Activated B cell treated with CpG ODN at 0.5 μM for 24 hours (primary cell): ENCODE measurements around the gene POLR1G. TPM values are rescaled to one million over a fixed set of nuclear protein-coding genes. Genes with fewer than 3 reads are reported as not detected.

Source experiments
- ATAC-seq: fragments of 200-7000 bp; cut with Tn5 transposase; one replicate; pipeline ENCODE4 v1.10.0; 2021; ENCODE audit warnings: low read depth, mild to moderate bottlenecking, moderate library complexity
- CTCF ChIA-PET: fragments of 350-600 bp; sonication (Branson Sonifier 250); formaldehyde crosslinking; loops from one replicate; lab custom pipeline; 2021; ENCODE audit warnings: antibody characterized with exemption; lab: Charles Lee
- POLR2A ChIA-PET: fragments of 350-600 bp; sonication (Branson Sonifier 250); formaldehyde crosslinking; loops from one replicate; lab custom pipeline; 2021; ENCODE audit warnings: antibody characterized with exemption; lab: Charles Lee
- DNase-seq: peaks from one replicate; pipeline ENCODE4 v3.0.0; 2022
- H3K27ac Mint-ChIP-seq: one replicate; pipeline ENCODE4 v1.8.0; 2020; ENCODE audit warnings: mixed read lengths
- H3K27me3 Mint-ChIP-seq: one replicate; pipeline ENCODE4 v1.8.0; 2021; ENCODE audit warnings: mixed read lengths
- H3K36me3 Mint-ChIP-seq: one replicate; pipeline ENCODE4 v1.8.0; 2021; ENCODE audit warnings: low read depth, mixed read lengths
- H3K4me1 Mint-ChIP-seq: one replicate; pipeline ENCODE4 v1.8.0; 2021; ENCODE audit warnings: mixed read lengths
- H3K4me3 Mint-ChIP-seq: one replicate; pipeline ENCODE4 v1.8.0; 2020; ENCODE audit warnings: mild to moderate bottlenecking, mixed read lengths
- H3K9me3 Mint-ChIP-seq: one replicate; pipeline ENCODE4 v1.8.0; 2020; ENCODE audit warnings: mixed read lengths
- CTCF ChIP-seq: fragments of 200-600 bp; IDR thresholded peaks from one replicate; pipeline ENCODE4 v1.8.0; 2022; ENCODE audit warnings: antibody characterized with exemption, mild to moderate bottlenecking
- intact Hi-C: fragments of 100-400 bp; cut with micrococcal nuclease; formaldehyde crosslinking; loops from one replicate; pipeline ENCODE4 v1.15.1; 2024
- total RNA-seq: library from RNA; stranded (reverse); gene quantifications from 2 replicates; pipeline ENCODE4 v1.2.3, GENCODE V29; 2022

POLR1G gene
- total RNA-seq, 1 donor from 2014 or later = 6.7 TPM

- no peaks in the 10 kb centered on the region for H3K9me3 Mint-ChIP-seq
- DNase-seq = no peak
- no peak overlapping the region for H3K27ac Mint-ChIP-seq
- ATAC-seq = no peak
- ChIA-PET CTCF (no interaction called here), POLR2A (interaction anchor here (0.5 kb wide), 1 partner anchor 1731 kb away, joined by 6 read pairs; no protein-coding TSS in a partner anchor)
- TF ChIP-seq CTCF = no peak
- H3K27me3 Mint-ChIP-seq = no peaks in the 10 kb centered on the region
- peaks cover 14% of the 10 kb centered on the region for H3K4me1 Mint-ChIP-seq
- intact Hi-C loops = no loop called here
- no peaks in the 10 kb centered on the region for H3K36me3 Mint-ChIP-seq
- peak overlapping the region; percentile 50 for H3K4me3 Mint-ChIP-seq
Observed at GRCh38 chr19:45368737-45369340, 37.6 kb upstream of the POLR1G start.

DNA sequence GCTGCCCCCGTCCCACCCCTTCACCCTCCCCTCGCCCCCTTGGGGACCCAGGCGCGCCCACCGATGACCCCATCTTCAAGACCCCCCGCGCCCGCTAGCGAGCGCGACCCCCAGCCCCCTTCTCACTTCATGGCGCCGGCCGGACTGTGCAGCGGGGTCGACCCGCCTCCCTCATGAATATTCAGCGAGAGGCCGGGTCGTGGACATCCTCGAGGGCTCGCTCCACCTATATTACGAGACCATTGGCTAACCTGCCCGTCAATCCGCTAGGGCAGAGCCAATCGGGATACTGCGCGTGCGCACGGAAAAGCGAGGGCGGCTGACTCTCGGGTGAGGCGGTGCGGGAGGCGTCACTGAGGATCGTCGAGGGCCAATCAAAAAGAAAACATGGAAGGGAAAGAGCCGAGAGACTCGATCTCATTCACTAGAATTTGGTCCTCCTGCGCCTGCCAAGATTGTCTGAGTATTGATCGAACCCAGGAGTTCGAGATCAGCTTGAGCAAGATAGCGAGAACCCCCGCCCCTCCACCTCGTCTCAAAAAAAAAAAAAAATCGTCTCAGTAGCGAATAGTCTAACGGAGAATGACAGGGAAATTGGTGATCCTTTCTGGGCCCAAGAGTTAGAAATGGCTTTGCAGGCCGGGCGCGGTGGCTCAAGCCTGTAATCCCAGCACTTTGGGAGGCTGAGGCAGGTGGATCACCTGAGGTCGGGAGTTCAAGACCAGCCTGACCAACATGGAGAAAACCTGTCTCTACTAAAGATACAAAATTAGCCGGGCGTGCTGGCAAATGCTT, 35.8 kb upstream of the POLR1G start, which contains the start of gene ERCC2:
TSS of gene ERCC2 (minus strand) at position 164 of the 795 bp plus-strand sequence. CDS start at position 131, 33 bp downstream.
- TF ChIP-seq CTCF = no peak
- intact Hi-C loops = loop anchor here (1.0 kb wide), 3 partner anchors 36 to 109 kb away; partner anchors contain the start of gene POLR1G
- CTCF ChIA-PET = interaction anchor here (0.7 to 0.8 kb wide), 2 partner anchors 68 to 410 kb away, joined by 3 read pairs; no protein-coding TSS in a partner anchor

GRCh38 chr19:45376045-45376724, 30.3 kb upstream of the POLR1G start:
- intact Hi-C loops = no loop called here
- Mint-ChIP-seq H3K4me3 (no peak overlapping the region), H3K36me3 (no peaks in the 10 kb centered on the region), H3K9me3 (no peaks in the 10 kb centered on the region), H3K27me3 (no peaks in the 10 kb centered on the region), H3K4me1 (no peaks in the 10 kb centered on the region), H3K27ac (no peak overlapping the region)
- DNase-seq = no peak
- no peak for TF ChIP-seq CTCF
- ATAC-seq = no peak
- ChIA-PET CTCF (no interaction called here), POLR2A (no interaction called here)

More for the DNA sequence above, 35.8 kb upstream of the POLR1G start, which contains the start of gene ERCC2:
- H3K36me3 Mint-ChIP-seq = no peaks in the 10 kb centered on the region
- DNase-seq (peak; percentile 98), ATAC-seq (peak; percentile 97)
- no peaks in the 10 kb centered on the region for H3K27me3 Mint-ChIP-seq
- H3K9me3 Mint-ChIP-seq = no peaks in the 10 kb centered on the region
- peaks cover 14% of the 10 kb centered on the region for H3K4me1 Mint-ChIP-seq
- POLR2A ChIA-PET = interaction anchor here (0.6 to 1.0 kb wide), 4 partner anchors 115 to 1593 kb away, joined by 3 to 5 read pairs (median 3); no protein-coding TSS in a partner anchor
- H3K27ac Mint-ChIP-seq = peak within 1 kb of the TSS; percentile 99
- peak within 1 kb of the TSS; percentile 95 for H3K4me3 Mint-ChIP-seq

GRCh38 chr19:45380107-45380506, 26.3 kb upstream of the POLR1G start:
- Mint-ChIP-seq H3K4me3 (no peak overlapping the region), H3K27me3 (peaks cover 4% of the 10 kb centered on the region), H3K4me1 (no peaks in the 10 kb centered on the region), H3K27ac (no peak overlapping the region), H3K36me3 (no peaks in the 10 kb centered on the region), H3K9me3 (no peaks in the 10 kb centered on the region)
- intact Hi-C loops = no loop called here
- no peak for TF ChIP-seq CTCF
- POLR2A ChIA-PET = no interaction called here
- no peak for ATAC-seq
- DNase-seq = no peak
- CTCF ChIA-PET = no interaction called here
